HepG2 (cell line): Measurements from ENCODE around the gene IL17RC. TPM values are rescaled to one million over a fixed set of nuclear protein-coding genes. Genes with fewer than 3 reads are reported as not detected.

Experiments used
- ATAC-seq: fragments of 200-7000 bp; cut with Tn5 transposase; 3 replicates; pipeline ENCODE4 v1.9.1; 2020; ENCODE audit warnings: mild to moderate bottlenecking, moderate library complexity
- BruUV-seq: library from RNA; stranded (reverse); fragments of 400-500 nt; replicated peaks from 2 replicates; lab custom pipeline; 2021; lab: Mats Ljungman, UMichigan
- CTCF ChIA-PET: fragments of 300-600 bp; formaldehyde crosslinking; extraction: SDS; loops from one replicate; lab custom pipeline; 2021; ENCODE audit warnings: low total read pairs, inconsistent platforms, low intra/inter-chr PET ratio; lab: Yijun Ruan, JAX
- POLR2A ChIA-PET: fragments of 350-600 bp; sonication (Branson Sonifier 250); formaldehyde crosslinking; loops from one replicate; lab custom pipeline; 2020; ENCODE audit warnings: antibody characterized with exemption, inconsistent platforms; lab: Yijun Ruan, JAX
- DNase-seq: peaks from one replicate; pipeline ENCODE4 v3.0.0-alpha.2; 2015; ENCODE audit warnings: low spot score
- FAIRE-seq: peaks from 3 replicates; lab custom pipeline; 2011; peaks lifted over from hg19 to GRCh38; lab: Jason Lieb, UNC
- H2AFZ ChIP-seq: one replicate; pipeline ENCODE4 v1.6.1; 2011; ENCODE audit warnings: low read length, inconsistent platforms
- H3K27ac ChIP-seq: fragments of 300-600 bp; 3 replicates; pipeline ENCODE4 v1.8.0; 2011; ENCODE audit warnings: mixed run types, mild to moderate bottlenecking, mixed read lengths, low read length, inconsistent platforms; ENCODE audit not compliant: insufficient read depth; ENCODE audit errors: extremely low read length
- H3K27me3 ChIP-seq, 2 experiments: fragments of 200-600 bp in 1 of 2; 2 replicates in 1 of 2; 3 replicates in 1 of 2; pipeline versions ENCODE4 v1.6.0 to v1.8.0; 2011; ENCODE audit warnings: low read length in 2 of 2, mild to moderate bottlenecking in 2 of 2, moderate library complexity in 2 of 2, inconsistent platforms in 1 of 2; ENCODE audit not compliant: insufficient read depth in 2 of 2, control insufficient read depth in 1 of 2
- H3K36me3 ChIP-seq, 2 experiments: fragments of 200-600 bp in 1 of 2; replicated peaks in 1 of 2; 2 replicates in 1 of 2; 3 replicates in 1 of 2; pipeline versions ENCODE4 v1.5.1 to v1.8.0; 2011; ENCODE audit warnings: low read length in 2 of 2, inconsistent platforms in 1 of 2; ENCODE audit not compliant: insufficient read depth in 2 of 2, control insufficient read depth in 1 of 2
- H3K4me1 ChIP-seq: 2 replicates; pipeline ENCODE4 v1.5.1; 2012; ENCODE audit warnings: low read length, inconsistent platforms; ENCODE audit not compliant: insufficient read depth
- H3K4me2 ChIP-seq: 2 replicates; pipeline ENCODE4 v1.6.0; 2011; ENCODE audit warnings: low read depth, low read length, inconsistent platforms
- H3K4me3 ChIP-seq, 3 experiments: fragments of 200-600 bp in 1 of 3; sonication (generic), shearing (Covaris generic) in 1 of 3; replicated peaks in 1 of 3; 2 replicates each; pipeline ENCODE4 v1.5.1; 2011 to 2016; ENCODE audit warnings: low read length in 3 of 3, inconsistent platforms in 2 of 3, low read depth in 2 of 3, mild to moderate bottlenecking in 2 of 3, control low read depth in 1 of 3, mixed read lengths in 1 of 3; ENCODE audit not compliant: insufficient read depth in 1 of 3
- H3K79me2 ChIP-seq: one replicate; pipeline ENCODE4 v1.6.1; 2011; ENCODE audit warnings: low read length, inconsistent platforms; ENCODE audit not compliant: insufficient read depth
- H3K9ac ChIP-seq: 2 replicates; pipeline ENCODE4 v1.6.0; 2011; ENCODE audit warnings: mild to moderate bottlenecking, low read depth, low read length, inconsistent platforms; ENCODE audit not compliant: insufficient read depth
- H3K9me3 ChIP-seq: 2 replicates; pipeline ENCODE4 v1.5.1; 2012; ENCODE audit warnings: mild to moderate bottlenecking, low read length
- H4K20me1 ChIP-seq: 2 replicates; pipeline ENCODE4 v1.6.0; 2011; ENCODE audit warnings: inconsistent platforms, mild to moderate bottlenecking, low read length, moderate library complexity; ENCODE audit not compliant: insufficient read depth
- AGO1 ChIP-seq: fragments of 200-400 bp; formaldehyde crosslinking; IDR thresholded peaks from 2 replicates; pipeline ENCODE4 v1.6.1; 2017; ENCODE audit warnings: mild to moderate bottlenecking, low read depth, low read length, moderate library complexity; ENCODE audit not compliant: poor library complexity, severe bottlenecking
- EP300 ChIP-seq, 3 experiments: sonication (generic) in 1 of 3; formaldehyde crosslinking in 1 of 3; IDR thresholded peaks; 2 replicates each; pipeline versions ENCODE4 v1.5.1 to v1.6.1; 2011 to 2020; ENCODE audit warnings: low read depth in 2 of 3, low read length in 2 of 3, borderline replicate concordance in 1 of 3, improper control_type of control experiment in 1 of 3, mild to moderate bottlenecking in 1 of 3, missing genetic modification reagents in 1 of 3, moderate library complexity in 1 of 3
- JUNB ChIP-seq: sonication (generic); formaldehyde crosslinking; IDR thresholded peaks from 2 replicates; pipeline ENCODE4 v1.8.0; 2022; ENCODE audit warnings: missing genetic modification reagents, mild to moderate bottlenecking, borderline replicate concordance
- TAF15 ChIP-seq: fragments of 200-400 bp; formaldehyde crosslinking; IDR thresholded peaks from one replicate; pipeline ENCODE4 v1.6.1; 2018; ENCODE audit warnings: mild to moderate bottlenecking, low read depth, low read length; ENCODE audit not compliant: poor library complexity, severe bottlenecking
- YY1 ChIP-seq: IDR thresholded peaks from 2 replicates; pipeline ENCODE4 v1.6.1; 2011; ENCODE audit warnings: low read length, low read depth, moderate library complexity, mild to moderate bottlenecking; ENCODE audit not compliant: insufficient read depth, insufficient replicate concordance
- ZBTB4 ChIP-seq: sonication (generic); formaldehyde crosslinking; IDR thresholded peaks from 2 replicates; pipeline ENCODE4 v1.4.0; 2020; ENCODE audit warnings: missing genetic modification reagents, mild to moderate bottlenecking, borderline replicate concordance
- ZKSCAN8 ChIP-seq: IDR thresholded peaks from 2 replicates; pipeline ENCODE4 v1.6.1; 2016; ENCODE audit warnings: borderline replicate concordance, missing genetic modification reagents, missing compliant biosample characterization
- ZNF543 ChIP-seq: sonication (generic); formaldehyde crosslinking; IDR thresholded peaks from 2 replicates; pipeline ENCODE4 v1.4.0; 2020; ENCODE audit warnings: mild to moderate bottlenecking, missing genetic modification reagents
- ZNF720 ChIP-seq: sonication (generic); formaldehyde crosslinking; IDR thresholded peaks from 2 replicates; pipeline ENCODE4 v1.4.0; 2020; ENCODE audit warnings: missing genetic modification reagents
- WGBS: methylation state at CpG from one replicate; pipeline ENCODE4 v1.1.6; 2017; ENCODE audit warnings: low lambda C conversion rate; 5-methylcytosine and 5-hydroxymethylcytosine counted together
- in situ Hi-C: cut with HindIII; loops from 2 replicates; pipeline ENCODE4 v1.10.0; 2017; ENCODE audit warnings: low pct_unique_long_range_greater_than_20kb; ENCODE audit not compliant: extremely low pct_ligation_motif_present
- intact Hi-C: fragments of 100-400 bp; cut with micrococcal nuclease; formaldehyde crosslinking; loops from one replicate; pipeline ENCODE4 v1.10.0; 2022; ENCODE audit not compliant: unreplicated experiment
- polyA plus RNA-seq, 8 experiments: library from polyadenylated mRNA; depleted of rRNA in 3 of 8; stranded (reverse) in 7 of 8; unstranded in 1 of 8; fragments of >200 nt; fragmentation: Illumina TruSeq in 4 of 8; extraction: Trizol in 4 of 8; gene quantifications; 2 replicates each; pipeline versions ENCODE4 v1.2.1 to v1.2.3, GENCODE V29; 2011 to 2016; ENCODE audit warnings: low read depth in 4 of 8, missing spikeins in 1 of 8, mixed read lengths in 1 of 8; ENCODE audit not compliant: insufficient read depth in 1 of 8
- total RNA-seq, 5 experiments: library from RNA; depleted of rRNA; stranded (reverse); fragments of >200 nt; fragmentation: Illumina TruSeq; extraction: Trizol; gene quantifications; 2 replicates each; pipeline ENCODE4 v1.2.3, GENCODE V29; 2016; ENCODE audit warnings: low read depth in 1 of 5
- TF ChIP-seq, protein P1 (sequence below): sonication (generic); formaldehyde crosslinking; IDR thresholded peaks from 2 replicates; pipeline ENCODE4 v1.4.0; 2020; ENCODE audit warnings: mild to moderate bottlenecking, missing genetic modification reagents

IL17RC gene
- total and polyA plus RNA-seq, 2 of the 13 experiments (the other 11 are each of a cell fraction or from before 2014, with no cell fraction given), result 20.7 to 24.0 TPM

DNA sequence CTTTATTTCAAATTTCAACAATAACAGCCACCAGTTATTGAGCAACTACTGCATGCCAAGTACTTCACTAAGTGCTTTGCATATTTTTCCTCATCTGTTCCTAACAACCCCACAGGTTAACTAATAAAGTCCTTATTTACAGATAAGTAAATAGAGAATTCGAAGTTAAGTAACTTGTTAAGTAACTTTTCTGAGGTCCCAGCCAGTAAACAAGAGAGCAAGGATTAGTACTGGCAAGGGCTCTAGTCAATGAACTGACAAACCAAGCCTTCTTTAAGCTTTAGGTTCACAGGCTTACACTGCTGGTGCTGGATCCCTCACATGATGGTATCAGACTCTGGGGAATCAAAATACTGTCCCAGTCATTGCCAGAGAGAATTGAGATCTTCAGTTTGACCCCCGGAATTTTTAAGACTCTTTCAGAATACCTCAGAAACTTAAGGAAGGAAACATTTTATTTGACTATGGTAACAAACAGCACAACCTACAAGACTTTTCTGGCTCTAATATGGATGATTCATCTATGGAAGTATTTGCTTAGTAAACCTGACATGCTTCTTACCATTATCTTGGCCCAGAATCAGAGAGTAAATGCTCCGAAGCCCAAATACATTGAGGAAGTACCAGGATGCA lies 53.2 kb downstream of the IL17RC start:
- H3K9me3 ChIP-seq, result no peaks in the 10 kb centered on the region
- peaks cover 9 to 50% of the 10 kb centered on the region in 2 experiments for H3K36me3 ChIP-seq
- no peak overlapping the region for H3K4me2 ChIP-seq
- intact Hi-C loops, result no loop called here
- FAIRE-seq (no peak), ATAC-seq (no peak)
- WGBS, result 90% methylated on average over 3 of the region's 3 CpGs
- POLR2A ChIA-PET, result no interaction called here
- no peak overlapping the region for H3K27ac ChIP-seq
- TF ChIP-seq TAF15 (no peak), EP300 (IDR thresholded peaks at IDR 0.05; ENCODE audit: low read depth in 2 of 2, low read length in 2 of 2) (no peak), EP300 (CRISPR knock-in tag; IDR thresholded peaks at IDR 0.05; ENCODE audit: borderline replicate concordance) (no peak), ZNF543 (CRISPR knock-in tag) (no peak), YY1 (no peak), ZNF720 (no peak), ZBTB4 (CRISPR knock-in tag) (no peak), ZKSCAN8 (CRISPR knock-in tag) (no peak), JUNB (CRISPR knock-in tag) (no peak), AGO1 (no peak)
- TF ChIP-seq, protein P1, sequence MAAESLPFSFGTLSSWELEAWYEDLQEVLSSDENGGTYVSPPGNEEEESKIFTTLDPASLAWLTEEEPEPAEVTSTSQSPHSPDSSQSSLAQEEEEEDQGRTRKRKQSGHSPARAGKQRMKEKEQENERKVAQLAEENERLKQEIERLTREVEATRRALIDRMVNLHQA (CRISPR knock-in tag), result no peak
- TF ChIP-seq, all 625 proteins: peak for 0
- no peak for DNase-seq
- no peaks in the 10 kb centered on the region for H3K79me2 ChIP-seq
- CTCF ChIA-PET, result no interaction called here
- no peak overlapping the region for H3K9ac ChIP-seq
- no TSS peak for BruUV-seq
- H4K20me1 ChIP-seq, result no peaks in the 10 kb centered on the region
- no peaks in the 10 kb centered on the region for H3K4me1 ChIP-seq
- in situ Hi-C loops, result no loop called here
- no peak overlapping the region for H3K4me3 ChIP-seq
- H2AFZ ChIP-seq, result no peak overlapping the region
- H3K27me3 ChIP-seq, result no peaks in the 10 kb centered on the region
